RPMI8226 (cell line): ENCODE results near the gene ADAMTS12.

ENCODE experiments used
- DNase-seq: peaks from one replicate; pipeline ENCODE4 v3.0.0-alpha.2; 2015

The ADAMTS12 gene

GRCh38 chr5:33795496-33795895 is 96.3 kb downstream of the ADAMTS12 start:
- DNase-seq: no peak

- no peak for DNase-seq
Observed at GRCh38 chr5:33794550-33795181, 97.1 kb downstream of the ADAMTS12 start.

GRCh38 chr5:33793836-33794549 is 97.8 kb downstream of the ADAMTS12 start:
- DNase-seq: no peak

DNA sequence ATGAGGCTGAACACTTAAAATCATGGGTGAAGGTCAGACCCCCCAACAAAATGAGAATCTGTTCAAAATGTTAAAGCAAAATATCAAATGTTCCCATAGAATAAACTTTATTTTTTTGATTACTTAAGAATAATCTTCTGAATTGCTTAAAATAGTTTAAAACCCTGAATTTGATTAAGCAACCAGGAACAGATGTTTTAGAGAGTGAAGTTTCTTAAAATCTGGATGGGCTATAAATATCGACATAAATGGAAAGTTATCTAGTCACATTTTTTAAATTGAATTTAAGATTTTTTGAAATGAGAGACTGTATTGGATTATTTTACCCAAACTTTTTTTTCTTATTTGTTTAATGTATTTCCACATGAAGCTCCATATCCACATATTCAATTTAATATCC is 98.5 kb downstream of the ADAMTS12 start:
- no peak for DNase-seq

- no peak for DNase-seq
Observed at GRCh38 chr5:33792559-33792958, 99.2 kb downstream of the ADAMTS12 start.

DNA sequence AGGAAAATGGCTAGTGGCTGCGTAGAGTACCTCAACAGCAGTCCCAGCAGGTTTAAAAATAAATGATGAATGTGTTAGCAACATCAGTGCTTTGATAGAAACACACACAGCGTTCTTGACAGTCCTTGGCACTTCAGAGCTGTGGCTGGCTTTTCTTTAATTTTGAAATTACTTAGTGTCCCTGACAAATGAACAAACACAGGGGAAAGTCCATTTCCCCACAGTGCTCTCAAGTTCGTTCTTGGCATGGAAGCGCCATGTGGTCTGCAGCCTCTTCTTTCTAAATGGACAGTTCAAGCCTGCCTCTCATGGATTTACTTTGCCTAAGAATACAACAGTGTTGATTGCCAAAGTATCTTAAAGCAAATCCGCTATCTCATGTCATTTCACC is 102.2 kb downstream of the ADAMTS12 start:
- no peak for DNase-seq

- no peak for DNase-seq
Observed at GRCh38 chr5:33788922-33789566, 102.7 kb downstream of the ADAMTS12 start.

GRCh38 chr5:33785571-33785970 is 106.2 kb downstream of the ADAMTS12 start:
- no peak for DNase-seq

DNA sequence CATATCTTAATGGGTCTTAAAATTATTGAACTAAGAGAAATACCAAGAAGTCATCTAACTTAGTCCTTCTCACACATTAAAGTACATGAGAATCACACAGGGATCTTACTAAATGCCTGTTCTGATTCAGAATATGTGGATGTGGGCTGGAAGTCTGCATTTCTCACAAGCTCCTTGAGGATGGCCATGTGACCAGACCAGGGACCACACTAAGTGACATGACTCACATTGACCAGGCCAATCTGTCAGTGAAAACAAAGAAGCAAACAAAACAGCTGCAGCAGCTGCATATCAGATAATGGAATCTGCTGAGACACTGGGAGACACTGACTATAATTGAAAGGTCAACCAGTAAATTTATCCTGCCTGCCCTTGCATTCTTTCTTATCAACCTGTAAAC is 110.5 kb downstream of the ADAMTS12 start:
- DNase-seq: no peak

DNA sequence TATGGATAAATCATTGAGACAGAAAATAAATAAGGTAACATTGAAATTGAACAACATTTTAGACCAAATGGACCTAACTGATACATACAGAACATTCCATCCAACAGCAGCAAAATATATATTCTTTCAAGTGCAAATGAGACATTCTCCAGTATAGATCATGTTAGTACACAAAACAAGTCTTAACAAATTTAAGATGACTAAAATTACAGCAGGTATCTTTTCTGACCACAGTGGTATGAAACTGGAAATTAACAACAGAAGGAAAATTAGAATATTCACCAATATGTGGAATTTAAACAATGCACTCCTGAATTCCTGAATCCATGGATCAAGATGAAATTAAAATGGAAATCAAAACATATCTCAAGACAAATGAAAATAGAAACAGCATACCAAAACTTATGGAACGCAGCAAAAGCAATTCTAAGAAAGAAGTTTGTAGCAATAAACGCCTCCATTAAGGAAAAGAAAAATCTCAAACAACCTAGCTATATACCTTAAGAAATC is 115.6 kb downstream of the ADAMTS12 start:
- DNase-seq: no peak

GRCh38 chr5:33774341-33774740 is 117.4 kb downstream of the ADAMTS12 start:
- DNase-seq: no peak

- DNase-seq: no peak
Observed at GRCh38 chr5:33772380-33772897, 119.4 kb downstream of the ADAMTS12 start.

GRCh38 chr5:33769968-33770367 is 121.8 kb downstream of the ADAMTS12 start:
- DNase-seq: no peak

DNA sequence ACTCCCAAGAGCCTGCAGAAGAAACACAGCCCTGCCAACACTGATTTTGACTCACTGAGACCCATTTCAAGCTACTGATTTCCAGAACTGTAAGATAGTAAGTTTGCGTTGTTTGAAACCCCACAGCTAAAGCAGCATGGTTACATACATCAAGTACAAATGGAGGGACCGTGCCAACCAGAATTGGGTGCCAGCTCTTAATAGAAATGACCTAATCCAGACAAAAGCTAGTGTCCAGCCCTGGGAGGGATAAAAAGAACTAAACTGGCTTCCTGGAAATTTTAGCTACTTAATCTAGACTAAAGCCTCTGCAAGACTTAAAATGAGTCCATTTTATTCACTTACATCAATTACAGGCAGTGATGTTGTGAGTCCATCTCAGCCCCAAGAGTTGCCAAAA is 122.6 kb downstream of the ADAMTS12 start:
- no peak for DNase-seq

DNA sequence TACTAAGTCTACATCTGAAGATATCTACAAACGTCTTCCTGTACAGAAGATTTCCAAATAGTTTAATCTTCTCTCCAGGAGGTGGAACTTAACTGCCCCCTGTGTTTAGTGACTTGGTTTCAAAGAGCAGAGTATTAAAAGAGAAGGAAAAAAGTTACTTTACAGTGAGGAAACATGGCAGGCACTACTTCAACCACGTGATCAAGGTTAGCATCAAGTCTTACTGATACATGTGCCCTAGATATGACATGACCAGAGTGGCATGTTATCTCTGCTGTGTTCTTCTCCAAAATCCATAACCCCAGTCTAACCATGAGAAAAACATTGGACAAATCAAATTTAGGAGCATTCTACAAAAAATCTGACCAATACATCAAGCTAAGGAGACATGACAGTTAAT is 125.8 kb downstream of the ADAMTS12 start:
- DNase-seq: no peak

- DNase-seq: no peak
Observed at GRCh38 chr5:33764786-33765185, 127.0 kb downstream of the ADAMTS12 start.

- DNase-seq: no peak
Observed at GRCh38 chr5:33763435-33763834, 128.4 kb downstream of the ADAMTS12 start.

- DNase-seq: no peak
Observed at GRCh38 chr5:33762859-33763258, 128.9 kb downstream of the ADAMTS12 start.

- no peak for DNase-seq
Observed at GRCh38 chr5:33761139-33761538, 130.7 kb downstream of the ADAMTS12 start.

GRCh38 chr5:33758737-33759136 is 133.1 kb downstream of the ADAMTS12 start:
- no peak for DNase-seq

GRCh38 chr5:33756491-33756890 is 135.3 kb downstream of the ADAMTS12 start:
- DNase-seq: no peak

GRCh38 chr5:33755231-33755630 is 136.6 kb downstream of the ADAMTS12 start:
- no peak for DNase-seq

- no peak for DNase-seq
Observed at GRCh38 chr5:33753704-33754103, 138.1 kb downstream of the ADAMTS12 start.

DNA sequence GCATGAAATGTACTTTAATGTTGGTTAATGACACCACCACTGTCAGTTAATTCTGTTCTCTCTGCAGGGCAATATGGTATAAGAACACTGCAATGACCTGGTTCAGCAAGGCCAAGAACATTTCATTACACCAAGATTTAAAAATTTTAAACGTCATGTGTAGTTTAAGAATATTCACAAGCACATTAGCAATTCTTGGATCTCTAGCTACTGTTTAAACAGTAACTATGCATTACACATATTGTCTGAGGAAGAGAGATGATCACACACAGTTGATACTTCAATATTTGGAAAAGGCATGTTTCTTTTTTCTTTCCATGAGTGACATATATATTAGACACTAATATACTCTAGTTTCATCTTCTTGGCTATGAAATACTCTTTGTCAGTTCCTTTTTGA is 143.0 kb downstream of the ADAMTS12 start:
- DNase-seq: no peak
